Vagina (tissue), 2 donors: ENCODE measurements around the gene PDE1C. TPM values are rescaled to one million over a fixed set of nuclear protein-coding genes. Genes with fewer than 3 reads are reported as not detected.

Source experiments
- DNase-seq, 2 donors: peaks; one replicate each; pipeline ENCODE4 v3.0.0-alpha.2; 2017; ENCODE audit errors: extremely low spot score in 2 of 2
- H3K27ac ChIP-seq: fragments of 200-600 bp; sonication (generic); one replicate; pipeline ENCODE4 v1.5.1; 2019
- H3K27me3 ChIP-seq: fragments of 200-600 bp; sonication (generic); one replicate; pipeline ENCODE4 v1.5.1; 2019
- H3K36me3 ChIP-seq, 2 donors: fragments of 200-600 bp; sonication (generic); one replicate each; pipeline ENCODE4 v1.5.1; 2017 to 2019
- H3K4me1 ChIP-seq: fragments of 200-600 bp; sonication (generic); one replicate; pipeline ENCODE4 v1.5.1; 2019
- H3K4me3 ChIP-seq, 2 donors: fragments of 200-600 bp; sonication (generic); 1 replicate in 1 of 2; 2 replicates in 1 of 2; pipeline ENCODE4 v1.5.1; 2016 to 2019
- H3K9me3 ChIP-seq: fragments of 200-600 bp; sonication (generic); one replicate; pipeline ENCODE4 v1.5.1; 2019
- CTCF ChIP-seq, 3 experiments: fragments of 450-650 bp in 2 of 3; fragments of 200-600 bp in 1 of 3; sonication (generic) in 1 of 3; IDR thresholded peaks; one replicate each; pipeline ENCODE4 v1.5.1; 2017 to 2019; ENCODE audit warnings: antibody characterized with exemption in 3 of 3, mild to moderate bottlenecking in 2 of 3, moderate library complexity in 2 of 3
- POLR2A ChIP-seq, 2 donors: fragments of 450-650 bp; IDR thresholded peaks; one replicate each; pipeline ENCODE4 v1.6.1; 2017; ENCODE audit warnings: antibody characterized with exemption in 2 of 2, mild to moderate bottlenecking in 2 of 2, moderate library complexity in 2 of 2
- POLR2AphosphoS5 ChIP-seq, 2 donors: sonication (generic); formaldehyde crosslinking; IDR thresholded peaks; one replicate each; pipeline ENCODE4 v1.9.0; 2017; ENCODE audit warnings: antibody characterized with exemption in 2 of 2, mild to moderate bottlenecking in 2 of 2, low read depth in 1 of 2; ENCODE audit not compliant: insufficient read depth in 1 of 2
- intact Hi-C: fragments of 100-400 bp; cut with DNase I; formaldehyde crosslinking; loops from one replicate; pipeline ENCODE4 v1.15.1; 2023
- total RNA-seq: library from RNA; depleted of rRNA; stranded (reverse); fragments of >200 nt; gene quantifications from one replicate; pipeline ENCODE4 v1.2.3, GENCODE V29; 2016

Gene PDE1C
- total RNA-seq, 1 donor from 2014 or later, result 19.2 TPM

GRCh38 chr7:31955021-31955420 lies 115.2 kb downstream of the PDE1C start:
- H3K27me3 ChIP-seq, result no peaks in the 10 kb centered on the region
- no peaks in the 10 kb centered on the region for H3K9me3 ChIP-seq
- TF ChIP-seq POLR2AphosphoS5 (IDR thresholded peaks at IDR 0.05; ENCODE audit: insufficient read depth in 1 of 2, low read depth in 1 of 2), result no peak
- TF ChIP-seq POLR2A (IDR thresholded peaks at IDR 0.05), result no peak
- no peak for TF ChIP-seq CTCF (IDR thresholded peaks at IDR 0.05)
- no peaks in the 10 kb centered on the region for H3K4me1 ChIP-seq
- no peaks in the 10 kb centered on the region for H3K36me3 ChIP-seq
- intact Hi-C loops, result no loop called here
- H3K4me3 ChIP-seq, result no peak overlapping the region
- no peak for DNase-seq
- no peak overlapping the region for H3K27ac ChIP-seq

- no peak for TF ChIP-seq CTCF (IDR thresholded peaks at IDR 0.05)
- TF ChIP-seq POLR2AphosphoS5 (IDR thresholded peaks at IDR 0.05; ENCODE audit: insufficient read depth in 1 of 2, low read depth in 1 of 2), result no peak
- TF ChIP-seq POLR2A (IDR thresholded peaks at IDR 0.05), result no peak
- no peak overlapping the region for H3K4me3 ChIP-seq
- H3K4me1 ChIP-seq, result no peaks in the 10 kb centered on the region
- intact Hi-C loops, result no loop called here
- H3K36me3 ChIP-seq, result no peaks in the 10 kb centered on the region
- no peak for DNase-seq
- no peaks in the 10 kb centered on the region for H3K27me3 ChIP-seq
- H3K9me3 ChIP-seq, result no peaks in the 10 kb centered on the region
- no peak overlapping the region for H3K27ac ChIP-seq
Measured at GRCh38 chr7:31954500-31954899, 115.7 kb downstream of the PDE1C start.

- no peaks in the 10 kb centered on the region for H3K9me3 ChIP-seq
- no peak for DNase-seq
- no peaks in the 10 kb centered on the region for H3K27me3 ChIP-seq
- TF ChIP-seq POLR2A (IDR thresholded peaks at IDR 0.05), result no peak
- TF ChIP-seq CTCF (IDR thresholded peaks at IDR 0.05), result no peak
- no peak for TF ChIP-seq POLR2AphosphoS5 (IDR thresholded peaks at IDR 0.05; ENCODE audit: insufficient read depth in 1 of 2, low read depth in 1 of 2)
- no peaks in the 10 kb centered on the region for H3K36me3 ChIP-seq
- no peak overlapping the region for H3K27ac ChIP-seq
- no peak overlapping the region for H3K4me3 ChIP-seq
- no peaks in the 10 kb centered on the region for H3K4me1 ChIP-seq
- intact Hi-C loops, result no loop called here
Measured at GRCh38 chr7:31953432-31953831, 116.8 kb downstream of the PDE1C start.

GRCh38 chr7:31950091-31950755 lies 120.0 kb downstream of the PDE1C start:
- Histone ChIP-seq H3K27me3 (no peaks in the 10 kb centered on the region), H3K27ac (no peak overlapping the region), H3K36me3 (no peaks in the 10 kb centered on the region), H3K9me3 (no peaks in the 10 kb centered on the region), H3K4me1 (no peaks in the 10 kb centered on the region), H3K4me3 (no peak overlapping the region)
- DNase-seq, result no peak
- TF ChIP-seq CTCF (IDR thresholded peaks at IDR 0.05) (no peak), POLR2A (IDR thresholded peaks at IDR 0.05) (no peak), POLR2AphosphoS5 (IDR thresholded peaks at IDR 0.05; ENCODE audit: insufficient read depth in 1 of 2, low read depth in 1 of 2) (no peak)
- intact Hi-C loops, result no loop called here

- Histone ChIP-seq H3K36me3 (no peaks in the 10 kb centered on the region), H3K27me3 (no peaks in the 10 kb centered on the region), H3K27ac (no peak overlapping the region), H3K9me3 (no peaks in the 10 kb centered on the region), H3K4me1 (no peaks in the 10 kb centered on the region), H3K4me3 (no peak overlapping the region)
- no peak for DNase-seq
- no peak for TF ChIP-seq POLR2AphosphoS5 (IDR thresholded peaks at IDR 0.05; ENCODE audit: insufficient read depth in 1 of 2, low read depth in 1 of 2)
- no peak for TF ChIP-seq CTCF (IDR thresholded peaks at IDR 0.05)
- TF ChIP-seq POLR2A (IDR thresholded peaks at IDR 0.05), result no peak
- intact Hi-C loops, result no loop called here
Measured at GRCh38 chr7:31948029-31948428, 122.2 kb downstream of the PDE1C start.
